HG03025 (cell line): Measurements from ENCODE around the gene CSPG5.

Experiments used
- ATAC-seq: cut with Tn5 transposase; IDR thresholded peaks from one replicate; pipeline ENCODE4 v1.9.1; 2021; ENCODE audit warnings: mild to moderate bottlenecking, moderate library complexity; ENCODE audit not compliant: unreplicated experiment, low FRiP score

Gene CSPG5

DNA sequence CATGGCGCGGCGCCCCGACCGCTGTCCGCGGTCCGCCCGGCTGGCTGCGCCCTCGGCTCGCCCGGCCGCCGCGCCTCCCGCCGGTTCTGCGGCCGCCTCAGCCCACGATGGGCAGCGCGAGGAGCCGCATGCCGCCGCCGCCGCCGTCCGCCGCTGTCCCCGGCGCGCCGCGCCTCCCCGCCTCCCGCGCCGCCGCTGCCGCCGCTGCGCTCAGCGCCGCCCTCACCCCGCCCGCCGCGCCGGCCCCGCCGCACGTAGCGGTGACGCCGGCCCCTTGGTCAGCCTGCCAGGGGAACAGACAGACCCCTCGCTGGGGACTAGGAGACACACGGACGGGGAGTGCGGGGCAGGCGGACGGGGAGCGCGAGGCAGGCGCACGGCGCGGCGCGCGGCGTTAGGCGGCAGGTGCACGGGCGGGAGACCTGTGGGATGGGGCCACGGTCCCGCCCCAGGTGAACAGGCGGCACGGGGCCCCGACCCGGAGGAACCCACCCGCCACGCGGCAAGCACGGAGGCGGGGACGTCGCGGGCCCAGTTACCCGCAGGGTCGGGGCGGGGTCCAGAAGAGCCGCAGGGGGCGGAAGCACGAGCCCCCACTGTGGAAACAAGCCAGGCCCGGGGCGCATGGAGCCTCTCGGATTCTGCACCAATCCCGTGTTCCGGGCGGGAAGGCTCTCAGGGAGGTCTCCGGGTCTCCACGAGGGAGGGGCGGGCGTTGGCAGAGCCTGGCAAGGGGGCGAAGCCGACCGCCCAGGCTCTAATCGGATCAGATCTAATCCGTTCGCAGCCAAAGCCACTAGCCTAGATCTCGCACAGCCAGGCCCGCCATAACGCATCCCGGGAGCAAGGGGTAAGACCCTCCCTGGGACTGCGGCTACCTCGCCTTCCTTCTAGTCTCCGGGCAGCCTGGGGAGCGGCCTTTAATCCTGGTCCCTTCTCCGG is at the start of gene CSPG5:
CSPG5 (minus strand) TSS at position 175 of the 942 bp plus-strand sequence; CDS start at position 3, 172 bp downstream.
- ATAC-seq, result no peak

GRCh38 chr3:47628426-47628825 is 49.8 kb upstream of the CSPG5 start:
- ATAC-seq, result no peak

- no peak for ATAC-seq
Observed at GRCh38 chr3:47622671-47623461, 44.2 kb upstream of the CSPG5 start.

DNA sequence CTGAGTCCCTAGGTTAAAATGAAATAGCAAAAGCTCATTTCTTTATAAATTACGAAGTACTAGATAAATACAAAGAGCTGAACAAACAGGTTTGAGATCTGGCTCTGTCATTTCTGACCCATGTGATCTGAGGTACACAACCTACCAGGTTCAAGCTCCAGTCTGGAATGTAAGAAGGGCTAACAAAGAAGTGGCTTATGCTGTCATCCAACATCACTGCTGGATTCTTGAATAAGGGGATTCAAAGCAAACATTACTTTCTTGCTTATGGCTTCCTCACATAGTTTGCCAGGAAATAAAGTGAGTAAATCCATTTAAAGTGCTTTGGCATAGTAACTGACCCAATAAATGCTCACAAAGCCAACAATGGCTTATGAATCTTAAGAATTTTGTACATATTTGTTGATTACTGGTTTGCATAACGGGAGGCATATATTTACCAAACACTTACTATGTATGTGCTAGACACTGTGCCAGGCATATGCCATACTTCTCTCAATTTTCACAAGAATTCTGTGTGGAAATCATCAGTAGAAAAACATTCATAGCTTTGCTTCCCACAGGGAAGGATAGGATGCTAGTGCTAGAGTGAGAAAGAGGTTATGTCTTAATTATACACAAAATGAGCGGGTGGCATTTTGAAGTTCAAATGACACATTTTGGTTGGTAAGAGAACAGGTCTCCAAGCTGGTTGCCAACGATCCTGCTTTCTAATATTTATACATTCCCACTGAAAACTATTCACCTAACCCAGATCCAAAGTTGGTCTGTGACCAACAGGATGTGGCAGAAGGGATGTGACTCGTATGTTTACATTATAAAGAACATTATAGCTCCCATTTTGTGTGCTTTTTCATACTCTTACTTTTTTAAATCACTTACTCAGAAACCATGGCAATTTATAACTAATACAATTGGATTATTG is 38.7 kb upstream of the CSPG5 start:
- ATAC-seq, result no peak

- no peak for ATAC-seq
Observed at GRCh38 chr3:47614788-47615187, 36.1 kb upstream of the CSPG5 start.

DNA sequence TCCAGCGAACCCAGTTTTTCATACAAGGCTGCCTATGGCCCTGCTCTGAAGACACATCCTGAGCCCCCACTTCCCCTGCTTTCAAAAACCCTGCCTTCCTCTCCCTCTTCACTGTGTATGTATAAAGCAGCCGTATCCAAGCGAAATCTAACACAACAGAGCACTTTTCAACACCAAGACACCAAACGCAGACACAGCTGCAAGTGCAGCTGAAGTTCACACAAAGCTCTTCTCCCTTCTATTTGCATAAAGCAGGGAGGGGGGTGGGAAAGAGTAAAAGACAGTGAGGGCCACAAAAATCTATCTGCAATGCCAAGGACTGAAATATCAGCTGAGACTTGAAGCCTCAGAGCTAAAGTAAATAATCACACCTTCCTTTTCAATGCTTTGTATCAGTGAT is 35.1 kb upstream of the CSPG5 start:
- no peak for ATAC-seq

DNA sequence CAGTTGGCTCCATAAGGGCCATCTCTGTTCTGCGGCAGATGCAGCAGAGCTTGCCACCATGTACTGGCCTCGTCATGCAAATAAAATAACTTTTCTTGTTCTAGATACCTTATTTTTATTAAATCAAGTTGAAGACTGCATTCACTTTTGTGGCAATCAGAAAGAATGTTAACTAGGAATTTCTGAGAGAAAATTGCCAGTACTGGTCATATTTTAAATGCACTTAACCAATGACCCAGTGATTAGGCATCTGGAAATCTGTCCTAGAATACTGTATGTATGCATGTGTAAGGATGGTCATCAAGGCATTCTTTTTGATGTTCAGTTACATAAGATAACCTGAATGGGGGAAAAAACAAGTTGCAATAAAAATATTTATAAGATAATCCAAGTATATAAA is 34.2 kb upstream of the CSPG5 start:
- ATAC-seq, result no peak

DNA sequence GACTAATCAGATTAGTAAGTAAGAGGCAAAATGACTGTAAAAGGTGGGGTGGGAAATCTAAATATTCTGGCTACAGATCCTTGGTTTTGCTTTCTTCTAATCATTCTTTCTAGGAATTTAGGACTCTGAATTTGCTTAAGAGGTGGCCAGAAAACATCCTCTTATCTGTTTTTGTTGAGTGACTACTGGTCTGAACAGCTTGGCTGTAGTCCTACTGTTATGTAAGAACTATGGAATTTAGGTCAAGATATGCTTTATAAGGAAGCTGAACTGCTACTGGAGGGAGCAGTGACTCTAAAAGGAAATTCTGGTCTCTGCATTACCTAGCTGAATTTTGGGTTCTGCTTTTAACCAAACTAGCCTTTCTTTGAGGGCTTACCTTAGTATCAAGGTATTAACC is 33.5 kb upstream of the CSPG5 start:
- no peak for ATAC-seq

- ATAC-seq, result no peak
Observed at GRCh38 chr3:47611576-47611975, 32.9 kb upstream of the CSPG5 start.

- no peak for ATAC-seq
Observed at GRCh38 chr3:47610583-47610982, 31.9 kb upstream of the CSPG5 start.

- no peak for ATAC-seq
Observed at GRCh38 chr3:47607335-47607734, 28.7 kb upstream of the CSPG5 start.

GRCh38 chr3:47606165-47606564 is 27.5 kb upstream of the CSPG5 start:
- ATAC-seq, result no peak

DNA sequence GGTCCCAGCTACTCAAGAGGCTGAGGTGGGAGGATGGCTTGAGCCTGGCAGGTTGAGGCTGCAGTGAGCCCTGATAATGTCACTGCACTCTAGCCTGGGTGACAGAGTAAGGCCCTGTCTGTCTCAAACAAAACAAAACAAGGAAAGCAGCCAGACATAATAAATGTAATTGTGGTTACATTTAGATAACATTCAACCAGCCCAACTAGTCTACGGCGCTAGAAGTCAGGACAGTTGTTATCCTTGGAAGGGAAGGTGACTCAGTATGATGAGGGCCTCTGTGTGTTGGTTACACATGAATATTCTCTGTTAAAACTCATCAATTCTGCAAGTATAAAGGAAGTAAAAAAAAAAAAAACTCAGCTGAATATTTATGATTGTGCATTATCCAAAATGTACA is 27.0 kb upstream of the CSPG5 start:
- no peak for ATAC-seq

DNA sequence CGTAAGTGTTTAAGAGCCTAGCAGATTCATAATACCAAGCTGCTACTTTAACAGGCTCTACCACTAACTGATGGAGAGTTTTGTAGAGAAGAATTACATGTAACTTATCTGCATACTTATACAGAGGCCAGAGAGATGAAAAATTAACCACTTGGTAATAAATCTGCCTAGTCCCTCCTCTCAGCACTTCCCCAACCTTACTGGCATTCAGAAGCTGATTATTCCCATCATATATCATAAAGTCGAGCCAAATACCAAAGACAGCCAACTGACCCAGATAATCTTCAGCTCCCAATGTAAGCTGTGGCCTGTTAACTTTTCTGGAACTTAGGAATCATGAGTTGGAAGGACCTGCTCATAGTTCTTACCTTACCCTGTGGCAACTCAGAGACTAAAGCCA is 25.5 kb upstream of the CSPG5 start:
- no peak for ATAC-seq

GRCh38 chr3:47603332-47603731 is 24.7 kb upstream of the CSPG5 start:
- no peak for ATAC-seq

DNA sequence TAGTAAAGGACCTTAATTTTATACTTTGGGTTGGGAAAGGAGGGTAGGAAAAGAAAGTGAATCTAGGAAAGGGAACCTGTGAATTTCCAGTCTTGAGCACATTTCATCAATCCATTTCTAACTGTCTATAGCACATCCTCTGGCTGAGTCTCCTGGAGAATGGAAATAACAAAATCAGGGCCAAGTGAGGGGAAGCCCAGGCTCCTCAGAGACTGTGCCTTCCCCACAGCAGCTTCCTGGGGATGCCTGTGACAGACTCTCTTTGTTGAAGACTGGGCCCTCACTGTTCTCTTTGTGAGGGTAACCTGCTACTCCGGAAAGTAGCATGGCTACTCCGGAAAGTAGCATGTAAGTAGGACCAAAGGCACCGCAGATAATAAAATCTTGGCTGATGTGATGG is 22.6 kb upstream of the CSPG5 start:
- ATAC-seq, result no peak

DNA sequence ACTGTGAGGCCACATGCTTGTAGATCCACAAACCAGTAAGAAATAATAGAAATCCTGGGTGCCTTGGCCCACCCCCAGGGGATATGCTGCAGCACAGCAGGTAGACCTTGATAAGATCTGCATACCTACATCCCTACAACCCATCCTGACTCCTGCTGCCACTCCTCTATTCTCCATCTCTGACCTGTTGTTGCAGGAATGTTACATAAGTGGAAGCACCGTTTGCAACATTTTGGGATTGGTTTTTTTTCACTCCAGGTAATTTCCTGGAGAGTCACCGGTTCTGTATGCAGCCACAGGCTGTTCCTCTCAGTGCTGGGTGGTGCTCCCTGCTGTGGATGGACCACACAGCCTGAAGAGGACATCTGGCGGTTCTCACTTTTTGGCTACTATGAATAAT is 16.1 kb upstream of the CSPG5 start:
- no peak for ATAC-seq

DNA sequence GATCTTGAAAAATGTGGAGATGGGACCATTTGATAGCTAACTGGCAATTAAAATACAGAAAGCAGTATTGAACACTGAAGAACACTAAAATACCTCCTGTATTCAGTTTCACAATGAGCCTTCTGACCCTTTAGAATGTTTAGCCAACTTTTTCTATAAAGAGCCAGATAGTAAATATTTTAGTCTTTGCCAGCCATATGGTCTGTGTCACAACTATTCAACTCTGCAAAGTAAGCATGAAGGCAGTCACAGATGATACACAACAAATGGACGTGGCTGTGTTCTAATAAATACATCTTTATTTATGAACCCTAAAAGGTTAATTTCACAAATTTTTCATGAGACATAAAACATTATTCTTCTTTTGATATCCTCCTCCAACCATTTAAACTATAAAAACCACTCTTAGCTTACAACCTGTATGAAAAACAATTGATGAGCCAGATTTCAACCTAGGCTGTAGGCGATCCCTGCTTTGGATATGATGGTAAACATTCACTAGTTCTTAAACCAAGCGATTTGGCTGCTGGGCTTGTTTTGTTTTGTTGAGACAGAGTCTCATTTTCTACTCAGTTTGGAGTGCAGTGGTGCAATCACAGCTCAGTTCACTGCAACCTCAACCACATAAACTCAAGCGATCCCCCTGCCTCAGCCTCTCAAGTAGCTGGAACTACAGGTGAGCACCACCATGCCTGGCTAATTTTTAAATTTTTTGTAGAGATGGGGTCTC is 13.6 kb upstream of the CSPG5 start:
- no peak for ATAC-seq

DNA sequence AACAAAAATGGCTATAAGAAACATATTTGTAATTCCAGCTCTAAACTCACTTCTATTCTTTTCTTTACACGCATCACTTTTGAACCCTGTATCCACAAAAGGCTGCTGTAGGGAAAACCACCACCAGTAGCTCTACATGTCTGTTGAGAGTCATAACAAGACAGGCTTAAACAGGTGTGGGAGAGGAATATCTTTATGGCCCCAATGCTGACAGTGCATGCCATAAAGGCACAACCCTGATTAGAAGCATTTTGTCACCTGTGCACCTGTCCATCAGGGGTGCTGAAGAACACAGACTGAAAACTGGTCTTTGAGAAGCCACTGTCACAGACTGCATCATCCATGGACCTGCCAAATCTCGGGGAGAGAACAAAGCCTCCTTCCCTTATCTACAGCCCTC is 11.6 kb upstream of the CSPG5 start:
- no peak for ATAC-seq

DNA sequence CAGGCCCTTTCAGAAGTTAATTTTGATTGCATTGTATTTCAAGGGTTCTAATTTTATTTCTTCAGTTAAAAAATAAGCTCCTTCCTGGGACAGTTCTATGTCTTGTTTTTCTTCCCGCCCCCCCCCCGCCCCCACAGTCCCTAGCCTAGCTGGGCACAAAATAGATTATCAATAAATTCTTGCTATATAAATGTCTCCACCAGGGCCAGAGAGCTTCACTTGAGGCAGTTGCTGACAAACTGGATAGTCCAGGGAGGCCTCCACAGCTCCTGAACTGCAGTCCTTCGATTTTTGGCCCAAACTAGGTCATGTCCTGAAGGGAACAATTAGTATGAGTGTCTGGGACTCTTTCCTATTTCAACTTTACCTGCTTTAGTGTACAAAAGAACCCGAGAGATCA is 9.9 kb upstream of the CSPG5 start:
- no peak for ATAC-seq
